A673 (cell line): Measurements from ENCODE around the gene PRKG1. TPM values are rescaled to one million over a fixed set of nuclear protein-coding genes. Genes with fewer than 3 reads are reported as not detected.

Experiments
- BruUV-seq: library from RNA; stranded (reverse); fragments of 400-500 nt; replicated peaks from 2 replicates; lab custom pipeline; 2021; lab: Mats Ljungman, UMichigan
- CTCF ChIA-PET: fragments of 300-600 bp; sonication (Branson Sonifier 250); formaldehyde crosslinking; loops from one replicate; lab custom pipeline; 2022; ENCODE audit warnings: antibody characterized with exemption; lab: Charles Lee
- POLR2A ChIA-PET: fragments of 300-600 bp; sonication (Branson Sonifier 250); formaldehyde crosslinking; loops from one replicate; lab custom pipeline; 2022; ENCODE audit warnings: antibody characterized with exemption; ENCODE audit not compliant: low non-redundant PET; lab: Charles Lee
- DNase-seq: peaks from one replicate; pipeline ENCODE4 v3.0.0-alpha.2; 2015; ENCODE audit warnings: low spot score
- H3K27ac ChIP-seq: fragments of 200-600 bp; sonication (generic); 2 replicates; pipeline ENCODE4 v1.5.1; 2016; ENCODE audit warnings: mixed run types, low read depth, mild to moderate bottlenecking, mixed read lengths, antibody characterized with exemption, low read length; ENCODE audit not compliant: poor library complexity, severe bottlenecking
- H3K27me3 ChIP-seq: fragments of 200-600 bp; sonication (generic); replicated peaks from 2 replicates; pipeline ENCODE4 v1.6.1; 2017; ENCODE audit warnings: mixed run types, low read depth, mild to moderate bottlenecking, mixed read lengths, antibody characterized with exemption, low read length; ENCODE audit not compliant: insufficient read depth, poor library complexity
- H3K36me3 ChIP-seq: fragments of 200-600 bp; sonication (generic); 2 replicates; pipeline ENCODE4 v1.6.1; 2016; ENCODE audit warnings: mixed run types, mild to moderate bottlenecking, mixed read lengths, antibody characterized with exemption, low read length; ENCODE audit not compliant: insufficient read depth, poor library complexity, severe bottlenecking
- H3K4me1 ChIP-seq: fragments of 200-600 bp; sonication (generic); 2 replicates; pipeline ENCODE4 v1.6.1; 2017; ENCODE audit warnings: mixed run types, mild to moderate bottlenecking, mixed read lengths, antibody characterized with exemption, low read length; ENCODE audit not compliant: insufficient read depth, poor library complexity, severe bottlenecking
- H3K4me3 ChIP-seq: fragments of 200-600 bp; sonication (generic); 2 replicates; pipeline ENCODE4 v1.5.1; 2016; ENCODE audit warnings: low read depth, mixed run types, mild to moderate bottlenecking, mixed read lengths, low read length; ENCODE audit not compliant: poor library complexity, severe bottlenecking
- H3K9me3 ChIP-seq: fragments of 200-600 bp; sonication (generic); 2 replicates; pipeline ENCODE4 v1.6.1; 2016; ENCODE audit warnings: mixed run types, low read depth, mild to moderate bottlenecking, mixed read lengths, antibody characterized with exemption, low read length; ENCODE audit not compliant: poor library complexity, severe bottlenecking
- CTCF ChIP-seq: fragments of 300-800, 200-600 bp; sonication (generic); conservative IDR thresholded peaks from 2 replicates; pipeline ENCODE4 v1.5.1; 2017; ENCODE audit warnings: low read depth, mild to moderate bottlenecking, antibody characterized with exemption, low read length, moderate library complexity, mixed read lengths
- EZH2 ChIP-seq: fragments of 200-600 bp; sonication (generic); IDR thresholded peaks from 2 replicates; pipeline ENCODE4 v1.6.1; 2017; ENCODE audit warnings: borderline replicate concordance, low read depth, mild to moderate bottlenecking, mixed read lengths, antibody characterized with exemption, low read length; ENCODE audit not compliant: poor library complexity, severe bottlenecking
- intact Hi-C: fragments of 100-400 bp; cut with micrococcal nuclease; formaldehyde crosslinking; loops from one replicate; pipeline ENCODE4 v1.10.0; 2022; ENCODE audit not compliant: unreplicated experiment
- total RNA-seq: library from RNA; stranded (reverse); gene quantifications from 2 replicates; pipeline ENCODE4 v1.2.3, GENCODE V29; 2021

The PRKG1 gene
- total RNA-seq, 1 experiment from 2014 or later = 0.58 TPM

GRCh38 chr10:51964630-51965029, 890.3 kb downstream of the PRKG1 start:
- CTCF ChIA-PET = no interaction called here
- POLR2A ChIA-PET = no interaction called here
- no peaks in the 10 kb centered on the region for H3K4me1 ChIP-seq
- H3K27ac ChIP-seq = no peak overlapping the region
- H3K9me3 ChIP-seq = no peaks in the 10 kb centered on the region
- peaks cover 5% of the 10 kb centered on the region for H3K27me3 ChIP-seq
- H3K36me3 ChIP-seq = no peaks in the 10 kb centered on the region
- no peak overlapping the region for H3K4me3 ChIP-seq
- DNase-seq = no peak
- TF ChIP-seq CTCF (no peak), EZH2 (no peak)
- BruUV-seq = no TSS peak
- intact Hi-C loops = loop anchor here (5.0 to 10.0 kb wide), 2 partner anchors 250 to 902 kb away; no protein-coding TSS in a partner anchor

GRCh38 chr10:51965451-51965850, 891.2 kb downstream of the PRKG1 start:
- Histone ChIP-seq H3K4me1 (no peaks in the 10 kb centered on the region), H3K27me3 (peaks cover 5% of the 10 kb centered on the region), H3K9me3 (no peaks in the 10 kb centered on the region), H3K4me3 (no peak overlapping the region), H3K36me3 (no peaks in the 10 kb centered on the region), H3K27ac (no peak overlapping the region)
- no TSS peak for BruUV-seq
- ChIA-PET POLR2A (no interaction called here), CTCF (no interaction called here)
- DNase-seq = no peak
- no peak for TF ChIP-seq CTCF
- intact Hi-C loops = loop anchor here (10.0 kb wide), 1 partner anchor 249 kb away; no protein-coding TSS in a partner anchor

GRCh38 chr10:51972733-51973346, 898.6 kb downstream of the PRKG1 start:
- POLR2A ChIA-PET = no interaction called here

More at GRCh38 chr10:51972733-51973346, 898.6 kb downstream of the PRKG1 start:
- Histone ChIP-seq H3K4me3 (no peak overlapping the region), H3K27me3 (peaks cover 4% of the 10 kb centered on the region), H3K27ac (no peak overlapping the region), H3K36me3 (no peaks in the 10 kb centered on the region), H3K9me3 (no peaks in the 10 kb centered on the region), H3K4me1 (no peaks in the 10 kb centered on the region)
- intact Hi-C loops = no loop called here
- DNase-seq = no peak
- CTCF ChIA-PET = no interaction called here
- no peak for TF ChIP-seq CTCF
- no peak for TF ChIP-seq EZH2
- no TSS peak for BruUV-seq
